ENCODE measurements around the gene GNPTAB. TPM values are rescaled to one million over a fixed set of nuclear protein-coding genes. Genes with fewer than 3 reads are reported as not detected.
A peak's percentile ranks its signal among the peaks of the same experiment; 100 is the strongest.

GNPTAB gene
- total RNA-seq, 2 donors from 2014 or later, result 15.5 to 27.2 TPM

GRCh38 chr12:101828463-101829196 lies 2.1 kb downstream of the GNPTAB start:
- Histone ChIP-seq H3K27ac (no peak overlapping the region), H3K36me3 (replicated peaks in 1 of 2; ENCODE audit: insufficient read depth in 1 of 2, low read depth in 2 of 2) (no peaks in the 10 kb centered on the region), H3K4me3 (no peak overlapping the region), H3K27me3 (no peaks in the 10 kb centered on the region), H3K9me3 (no peaks in the 10 kb centered on the region), H3K4me1 (peaks cover 20% of the 10 kb centered on the region)
- WGBS, 2 donors, result 84 to 90% methylated on average over 6 of the region's 6 CpGs
- intact Hi-C loops (cut with DNase I), result no loop called here
- no peak for DNase-seq
- TF ChIP-seq POLR2A (IDR thresholded peaks at IDR 0.05), result no peak
- TF ChIP-seq, protein P1, sequence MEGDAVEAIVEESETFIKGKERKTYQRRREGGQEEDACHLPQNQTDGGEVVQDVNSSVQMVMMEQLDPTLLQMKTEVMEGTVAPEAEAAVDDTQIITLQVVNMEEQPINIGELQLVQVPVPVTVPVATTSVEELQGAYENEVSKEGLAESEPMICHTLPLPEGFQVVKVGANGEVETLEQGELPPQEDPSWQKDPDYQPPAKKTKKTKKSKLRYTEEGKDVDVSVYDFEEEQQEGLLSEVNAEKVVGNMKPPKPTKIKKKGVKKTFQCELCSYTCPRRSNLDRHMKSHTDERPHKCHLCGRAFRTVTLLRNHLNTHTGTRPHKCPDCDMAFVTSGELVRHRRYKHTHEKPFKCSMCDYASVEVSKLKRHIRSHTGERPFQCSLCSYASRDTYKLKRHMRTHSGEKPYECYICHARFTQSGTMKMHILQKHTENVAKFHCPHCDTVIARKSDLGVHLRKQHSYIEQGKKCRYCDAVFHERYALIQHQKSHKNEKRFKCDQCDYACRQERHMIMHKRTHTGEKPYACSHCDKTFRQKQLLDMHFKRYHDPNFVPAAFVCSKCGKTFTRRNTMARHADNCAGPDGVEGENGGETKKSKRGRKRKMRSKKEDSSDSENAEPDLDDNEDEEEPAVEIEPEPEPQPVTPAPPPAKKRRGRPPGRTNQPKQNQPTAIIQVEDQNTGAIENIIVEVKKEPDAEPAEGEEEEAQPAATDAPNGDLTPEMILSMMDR (IDR thresholded peaks at IDR 0.05), result no peak
- ATAC-seq, result no peak

DNA sequence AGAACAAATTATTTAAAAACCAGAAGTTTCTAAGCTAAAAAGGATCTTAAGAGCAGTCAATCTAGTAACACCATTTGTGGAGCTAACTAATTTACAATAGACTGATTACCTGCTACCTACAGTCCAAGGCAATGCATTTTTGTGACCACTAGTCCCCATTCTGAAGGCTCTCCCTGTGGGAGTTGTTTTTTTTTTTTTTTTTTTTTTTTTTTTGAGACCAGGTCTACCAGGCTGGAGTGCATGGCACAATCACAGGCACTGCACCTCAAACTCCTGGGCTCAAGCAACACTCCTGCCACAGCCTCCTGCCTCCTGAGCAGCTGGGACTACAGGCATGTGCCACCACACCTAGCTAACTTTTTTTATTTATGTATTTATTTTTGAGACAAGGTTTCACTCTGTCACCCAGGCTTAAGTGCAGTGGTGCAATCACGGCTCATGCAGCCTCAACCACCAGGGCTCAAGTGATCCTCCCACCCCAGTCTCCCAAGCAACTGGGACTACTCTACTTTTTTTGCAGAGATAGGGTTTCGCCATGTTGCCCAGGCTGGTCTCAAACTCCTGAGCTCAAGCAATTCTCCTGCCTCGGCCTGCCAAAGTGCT lies 3.9 kb downstream of the GNPTAB start:
- no peak for DNase-seq
- Histone ChIP-seq H3K4me1 (peaks cover 20% of the 10 kb centered on the region), H3K36me3 (replicated peaks in 1 of 2; ENCODE audit: insufficient read depth in 1 of 2, low read depth in 2 of 2) (no peaks in the 10 kb centered on the region), H3K9me3 (no peaks in the 10 kb centered on the region), H3K27ac (no peak overlapping the region), H3K4me3 (no peak overlapping the region), H3K27me3 (no peaks in the 10 kb centered on the region)
- ATAC-seq, result no peak
- no peak for TF ChIP-seq POLR2A (IDR thresholded peaks at IDR 0.05)
- TF ChIP-seq, protein P1 (IDR thresholded peaks at IDR 0.05), result no peak
- WGBS, 2 donors, result 86 to 94% methylated on average over 3 of the region's 3 CpGs
- intact Hi-C loops (cut with DNase I), result no loop called here

GRCh38 chr12:101824831-101825230 lies 5.9 kb downstream of the GNPTAB start:
- intact Hi-C loops (cut with DNase I), result no loop called here

DNA sequence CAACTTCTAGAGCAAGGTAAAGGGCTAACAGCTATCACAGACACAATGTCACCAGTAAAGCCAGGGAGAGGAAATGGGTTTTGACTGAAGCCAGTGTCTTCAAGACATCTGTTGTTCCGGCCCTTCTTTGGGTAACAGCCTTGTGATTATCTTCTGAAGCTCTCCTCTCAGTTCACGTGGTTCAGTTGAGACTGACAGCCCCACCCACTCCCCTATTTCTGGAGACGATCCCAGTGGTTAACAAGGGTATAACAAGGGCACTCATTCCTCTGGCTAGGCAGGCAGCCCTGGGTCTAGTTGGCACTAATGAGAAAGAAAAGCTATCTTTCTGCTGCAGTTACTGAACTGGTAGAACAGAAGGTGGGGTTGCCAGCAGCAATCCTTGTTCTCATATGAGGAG lies 6.9 kb downstream of the GNPTAB start:
- intact Hi-C loops (cut with DNase I), result no loop called here
- Histone ChIP-seq H3K9me3 (no peaks in the 10 kb centered on the region), H3K4me1 (peaks cover 7% of the 10 kb centered on the region), H3K4me3 (no peak overlapping the region), H3K27me3 (no peaks in the 10 kb centered on the region), H3K36me3 (replicated peaks in 1 of 2; ENCODE audit: insufficient read depth in 1 of 2, low read depth in 2 of 2) (no peaks in the 10 kb centered on the region), H3K27ac (peak overlapping the region in 1 of 4 donors; percentile 29)
- no peak for TF ChIP-seq POLR2A (IDR thresholded peaks at IDR 0.05)
- TF ChIP-seq, protein P1 (IDR thresholded peaks at IDR 0.05), result peak in 5 of 7 experiments; percentile 19 to 35 (median 33)
- DNase-seq, result peak in 3 of 4 donors; percentile 31 to 49 (median 36)
- peak; percentile 47 for ATAC-seq
- 4 to 12% methylated on average over 3 of the region's 3 CpGs for WGBS, 2 donors

More at GRCh38 chr12:101824831-101825230, 5.9 kb downstream of the GNPTAB start:
- H3K4me3 ChIP-seq, result no peak overlapping the region
- 66 to 82% methylated on average over 2 of the region's 2 CpGs for whole genome bisulfite sequencing, 2 donors
- H3K27ac ChIP-seq, result no peak overlapping the region
- TF ChIP-seq, protein P1 (IDR thresholded peaks at IDR 0.05), result no peak
- TF ChIP-seq POLR2A (IDR thresholded peaks at IDR 0.05), result no peak
- no peaks in the 10 kb centered on the region for H3K36me3 ChIP-seq (replicated peaks in 1 of 2; ENCODE audit: insufficient read depth in 1 of 2, low read depth in 2 of 2)
- no peaks in the 10 kb centered on the region for H3K27me3 ChIP-seq
- H3K4me1 ChIP-seq, result peaks cover 14% of the 10 kb centered on the region
- no peaks in the 10 kb centered on the region for H3K9me3 ChIP-seq
- ATAC-seq, result no peak
- DNase-seq, result no peak
